Measurements from ENCODE around the gene OR10H4. TPM values are rescaled to one million over a fixed set of nuclear protein-coding genes. Genes with fewer than 3 reads are reported as not detected.
"Not testable (repeated sequence)": the region's sequence is repeated elsewhere in the genome, so short reads cannot be mapped to it uniquely, and the experiment has no call there.

OR10H4 gene
- polyA plus RNA-seq, 2 donors = not detected

DNA sequence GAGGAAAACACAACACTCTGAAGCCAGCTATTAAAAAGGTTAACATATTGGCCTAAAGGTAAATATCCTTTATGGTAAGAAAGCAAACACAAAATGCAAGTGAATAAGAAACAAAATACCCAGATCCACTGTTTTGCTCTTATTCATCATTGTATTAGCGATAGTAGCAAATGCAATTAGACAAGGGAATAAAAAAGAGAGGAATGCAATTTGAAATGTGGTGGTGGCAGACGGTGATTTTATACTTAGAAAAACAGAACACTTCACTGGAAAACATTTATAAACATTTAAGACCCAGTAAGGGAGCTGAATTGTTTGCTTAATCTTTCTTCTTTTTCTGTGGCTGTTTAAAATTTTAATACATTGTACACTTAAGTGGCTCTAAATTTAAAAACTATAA lies 33.7 kb upstream of the OR10H4 start:
- Histone ChIP-seq H3K27ac (ENCODE audit: low read depth in 2 of 2, low read length in 1 of 2) (no peak overlapping the region), H3K36me3 (ENCODE audit: control insufficient read depth in 2 of 2, insufficient read depth in 2 of 2, low read length in 1 of 2) (peaks cover 0 to 7% of the 10 kb centered on the region in 2 donors), H3K27me3 (ENCODE audit: control insufficient read depth in 1 of 2, insufficient read depth in 2 of 2, low read length in 2 of 2) (no peaks in the 10 kb centered on the region), H3K9me3 (ENCODE audit: control insufficient read depth in 2 of 2, insufficient read depth in 1 of 2, low read depth in 1 of 2, low read length in 1 of 2) (peaks cover 2 to 4% of the 10 kb centered on the region in 2 donors), H3K4me3 (ENCODE audit: low read depth in 1 of 2, low read length in 2 of 2) (no peak overlapping the region), H3K4me1 (ENCODE audit: control insufficient read depth in 2 of 2, insufficient read depth in 2 of 2, low read length in 1 of 2) (no peaks in the 10 kb centered on the region)
- 94 to 95% methylated on average over 2 of the region's 2 CpGs for WGBS, 2 donors

DNA sequence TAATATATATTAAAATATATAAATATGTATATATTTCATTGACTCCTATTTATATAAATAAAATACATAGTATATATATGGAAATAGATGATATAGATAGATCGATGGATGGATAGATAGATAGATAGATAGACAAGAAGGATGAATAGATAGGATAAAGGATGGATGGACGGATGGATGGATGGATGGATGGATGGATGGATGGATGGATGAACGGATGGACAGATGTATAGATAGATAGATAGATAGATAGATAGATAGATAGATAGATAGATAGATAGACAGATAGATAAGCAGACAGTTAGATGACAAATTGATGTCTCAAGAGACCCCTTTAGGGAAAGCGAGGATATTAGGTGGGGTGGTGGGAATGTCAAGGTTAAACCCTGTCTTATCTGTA lies 29.6 kb upstream of the OR10H4 start:
- Histone ChIP-seq H3K4me3 (ENCODE audit: low read depth in 1 of 2, low read length in 2 of 2) (no peak overlapping the region), H3K27me3 (ENCODE audit: control insufficient read depth in 1 of 2, insufficient read depth in 2 of 2, low read length in 2 of 2) (no peaks in the 10 kb centered on the region), H3K27ac (ENCODE audit: low read depth in 2 of 2, low read length in 1 of 2) (no peak overlapping the region), H3K36me3 (ENCODE audit: control insufficient read depth in 2 of 2, insufficient read depth in 2 of 2, low read length in 1 of 2) (peaks cover 0 to 8% of the 10 kb centered on the region in 2 donors), H3K9me3 (ENCODE audit: control insufficient read depth in 2 of 2, insufficient read depth in 1 of 2, low read depth in 1 of 2, low read length in 1 of 2) (peaks cover 2 to 4% of the 10 kb centered on the region in 2 donors), H3K4me1 (ENCODE audit: control insufficient read depth in 2 of 2, insufficient read depth in 2 of 2, low read length in 1 of 2) (no peaks in the 10 kb centered on the region)
- 82 to 85% methylated on average over 4 of the region's 4 CpGs for WGBS, 2 donors

- Histone ChIP-seq H3K36me3 (ENCODE audit: control insufficient read depth in 2 of 2, insufficient read depth in 2 of 2, low read length in 1 of 2) (peaks cover 0 to 8% of the 10 kb centered on the region in 2 donors), H3K4me3 (ENCODE audit: low read depth in 1 of 2, low read length in 2 of 2) (no peak overlapping the region), H3K9me3 (ENCODE audit: control insufficient read depth in 2 of 2, insufficient read depth in 1 of 2, low read depth in 1 of 2, low read length in 1 of 2) (peaks cover 0 to 1% of the 10 kb centered on the region in 2 donors), H3K27me3 (ENCODE audit: control insufficient read depth in 1 of 2, insufficient read depth in 2 of 2, low read length in 2 of 2) (no peaks in the 10 kb centered on the region), H3K27ac (ENCODE audit: low read depth in 2 of 2, low read length in 1 of 2) (no peak overlapping the region), H3K4me1 (ENCODE audit: control insufficient read depth in 2 of 2, insufficient read depth in 2 of 2, low read length in 1 of 2) (peaks cover 0 to 2% of the 10 kb centered on the region in 2 donors)
- WGBS, 2 donors = 57 to 70% methylated on average over 4 of the region's 4 CpGs
These were observed 26.8 kb upstream of the OR10H4 start for GRCh38 chr19:15922021-15922420.

DNA sequence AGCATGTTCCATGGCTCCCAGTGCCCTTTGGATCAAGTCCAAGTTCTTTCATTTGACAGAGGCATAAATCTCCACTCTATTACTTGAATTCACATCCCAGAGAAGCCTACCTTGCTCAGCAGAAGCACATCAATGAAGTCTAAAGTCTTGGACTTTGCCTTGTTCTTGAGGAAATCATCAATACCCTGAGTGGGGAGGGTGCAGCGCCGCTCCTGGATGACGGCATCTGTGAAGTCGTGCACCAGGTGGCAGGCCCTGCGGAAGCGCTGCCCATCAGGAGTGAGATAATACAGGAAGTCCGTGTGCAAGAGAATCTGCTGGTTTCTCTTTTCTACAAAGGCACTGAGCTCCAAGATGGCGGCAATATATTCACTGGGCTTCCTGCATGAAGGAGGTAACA lies 25.1 kb upstream of the OR10H4 start:
- 78 to 90% methylated on average over 8 of the region's 8 CpGs for WGBS, 2 donors
- Histone ChIP-seq H3K4me1 (ENCODE audit: control insufficient read depth in 2 of 2, insufficient read depth in 2 of 2, low read length in 1 of 2) (peaks cover 0 to 2% of the 10 kb centered on the region in 2 donors), H3K4me3 (ENCODE audit: low read depth in 1 of 2, low read length in 2 of 2) (no peak overlapping the region), H3K9me3 (ENCODE audit: control insufficient read depth in 2 of 2, insufficient read depth in 1 of 2, low read depth in 1 of 2, low read length in 1 of 2) (peaks cover 0 to 1% of the 10 kb centered on the region in 2 donors), H3K36me3 (ENCODE audit: control insufficient read depth in 2 of 2, insufficient read depth in 2 of 2, low read length in 1 of 2) (peaks cover 0 to 6% of the 10 kb centered on the region in 2 donors), H3K27ac (ENCODE audit: low read depth in 2 of 2, low read length in 1 of 2) (no peak overlapping the region), H3K27me3 (ENCODE audit: control insufficient read depth in 1 of 2, insufficient read depth in 2 of 2, low read length in 2 of 2) (no peaks in the 10 kb centered on the region)

- WGBS, 2 donors = 40 to 53% methylated on average over 1 of the region's 1 CpG
- Histone ChIP-seq H3K27ac (ENCODE audit: low read depth in 2 of 2, low read length in 1 of 2) (no peak overlapping the region), H3K27me3 (ENCODE audit: control insufficient read depth in 1 of 2, insufficient read depth in 2 of 2, low read length in 2 of 2) (no peaks in the 10 kb centered on the region), H3K4me3 (ENCODE audit: low read depth in 1 of 2, low read length in 2 of 2) (no peak overlapping the region), H3K9me3 (ENCODE audit: control insufficient read depth in 2 of 2, insufficient read depth in 1 of 2, low read depth in 1 of 2, low read length in 1 of 2) (peaks cover 0 to 1% of the 10 kb centered on the region in 2 donors), H3K36me3 (ENCODE audit: control insufficient read depth in 2 of 2, insufficient read depth in 2 of 2, low read length in 1 of 2) (peaks cover 0 to 18% of the 10 kb centered on the region in 2 donors), H3K4me1 (ENCODE audit: control insufficient read depth in 2 of 2, insufficient read depth in 2 of 2, low read length in 1 of 2) (peaks cover 0 to 8% of the 10 kb centered on the region in 2 donors)
These were observed 22.3 kb upstream of the OR10H4 start for GRCh38 chr19:15926484-15926883.

GRCh38 chr19:15928321-15928720 lies 20.5 kb upstream of the OR10H4 start:
- H3K4me3 ChIP-seq (ENCODE audit: low read depth in 1 of 2, low read length in 2 of 2) = no peak overlapping the region
- 86 to 88% methylated on average over 3 of the region's 3 CpGs for WGBS, 2 donors
- no peaks in the 10 kb centered on the region for H3K27me3 ChIP-seq (ENCODE audit: control insufficient read depth in 1 of 2, insufficient read depth in 2 of 2, low read length in 2 of 2)

GRCh38 chr19:15933761-15934331 lies 15.0 kb upstream of the OR10H4 start:
- Histone ChIP-seq H3K36me3 (ENCODE audit: control insufficient read depth in 2 of 2, insufficient read depth in 2 of 2, low read length in 1 of 2) (peaks cover 0 to 12% of the 10 kb centered on the region in 2 donors), H3K4me3 (ENCODE audit: low read depth in 1 of 2, low read length in 2 of 2) (peak overlapping the region; percentile 29 to 52), H3K27ac (ENCODE audit: low read depth in 2 of 2, low read length in 1 of 2) (peak overlapping the region; percentile 63 to 92), H3K4me1 (ENCODE audit: control insufficient read depth in 2 of 2, insufficient read depth in 2 of 2, low read length in 1 of 2) (peaks cover 3 to 21% of the 10 kb centered on the region in 2 donors)
- WGBS, 2 donors = 54 to 69% methylated on average over 12 of the region's 12 CpGs
- H3K9me3 ChIP-seq (ENCODE audit: control insufficient read depth in 2 of 2, insufficient read depth in 1 of 2, low read depth in 1 of 2, low read length in 1 of 2); H3K27me3 ChIP-seq (ENCODE audit: control insufficient read depth in 1 of 2, insufficient read depth in 2 of 2, low read length in 2 of 2): not testable (repeated sequence)

More at GRCh38 chr19:15928321-15928720, 20.5 kb upstream of the OR10H4 start:
- Histone ChIP-seq H3K36me3 (ENCODE audit: control insufficient read depth in 2 of 2, insufficient read depth in 2 of 2, low read length in 1 of 2) (peaks cover 0 to 15% of the 10 kb centered on the region in 2 donors), H3K4me1 (ENCODE audit: control insufficient read depth in 2 of 2, insufficient read depth in 2 of 2, low read length in 1 of 2) (peaks cover 0 to 8% of the 10 kb centered on the region in 2 donors), H3K9me3 (ENCODE audit: control insufficient read depth in 2 of 2, insufficient read depth in 1 of 2, low read depth in 1 of 2, low read length in 1 of 2) (peaks cover 0 to 1% of the 10 kb centered on the region in 2 donors), H3K27ac (ENCODE audit: low read depth in 2 of 2, low read length in 1 of 2) (no peak overlapping the region)

GRCh38 chr19:15934332-15935078 lies 14.3 kb upstream of the OR10H4 start, which contains the start of gene CYP4F11:
Gene CYP4F11, minus strand, starts transcription at chr19:15934529. Its CDS starts 121 bp downstream, at chr19:15934408.
- Histone ChIP-seq H3K36me3 (ENCODE audit: control insufficient read depth in 2 of 2, insufficient read depth in 2 of 2, low read length in 1 of 2) (peaks cover 0 to 8% of the 10 kb centered on the region in 2 donors), H3K4me1 (ENCODE audit: control insufficient read depth in 2 of 2, insufficient read depth in 2 of 2, low read length in 1 of 2) (peaks cover 3 to 21% of the 10 kb centered on the region in 2 donors), H3K4me3 (ENCODE audit: low read depth in 1 of 2, low read length in 2 of 2) (peak within 1 kb of the TSS; percentile 29 to 52), H3K27me3 (ENCODE audit: control insufficient read depth in 1 of 2, insufficient read depth in 2 of 2, low read length in 2 of 2) (no peaks in the 10 kb centered on the region), H3K27ac (ENCODE audit: low read depth in 2 of 2, low read length in 1 of 2) (peak within 1 kb of the TSS; percentile 68 to 92), H3K9me3 (ENCODE audit: control insufficient read depth in 2 of 2, insufficient read depth in 1 of 2, low read depth in 1 of 2, low read length in 1 of 2) (no peaks in the 10 kb centered on the region)
- 30 to 39% methylated on average over 10 of the region's 10 CpGs for whole genome bisulfite sequencing, 2 donors

GRCh38 chr19:15935167-15935702 lies 13.6 kb upstream of the OR10H4 start:
- Histone ChIP-seq H3K9me3 (ENCODE audit: control insufficient read depth in 2 of 2, insufficient read depth in 1 of 2, low read depth in 1 of 2, low read length in 1 of 2) (no peaks in the 10 kb centered on the region), H3K27ac (ENCODE audit: low read depth in 2 of 2, low read length in 1 of 2) (peak overlapping the region; percentile 68 to 92), H3K27me3 (ENCODE audit: control insufficient read depth in 1 of 2, insufficient read depth in 2 of 2, low read length in 2 of 2) (no peaks in the 10 kb centered on the region), H3K36me3 (ENCODE audit: control insufficient read depth in 2 of 2, insufficient read depth in 2 of 2, low read length in 1 of 2) (peaks cover 0 to 8% of the 10 kb centered on the region in 2 donors), H3K4me3 (ENCODE audit: low read depth in 1 of 2, low read length in 2 of 2) (no peak overlapping the region), H3K4me1 (ENCODE audit: control insufficient read depth in 2 of 2, insufficient read depth in 2 of 2, low read length in 1 of 2) (peaks cover 3 to 21% of the 10 kb centered on the region in 2 donors)
- WGBS, 2 donors = 34 to 50% methylated on average over 3 of the region's 3 CpGs
